ENCODE results near the gene ABI2.

The ABI2 gene

GRCh38 chr2:203484266-203485112 is 156.3 kb downstream of the ABI2 start:
- peak; percentile 73 for DNase-seq

GRCh38 chr2:203489531-203489930 is 161.3 kb downstream of the ABI2 start:
- no peak for DNase-seq

GRCh38 chr2:203490391-203490790 is 162.2 kb downstream of the ABI2 start:
- no peak for DNase-seq

GRCh38 chr2:203492965-203493364 is 164.8 kb downstream of the ABI2 start:
- peak; percentile 7 for DNase-seq

Measured in CD4-positive, alpha-beta T cell treated with Interleukin-17A for 1 hour (primary cell).